LHCN-M2 (cell line): Measurements from ENCODE around the gene PHF10. TPM values are rescaled to one million over a fixed set of nuclear protein-coding genes. Genes with fewer than 3 reads are reported as not detected.
"Not testable (repeated sequence)": the region's sequence is repeated elsewhere in the genome, so short reads cannot be mapped to it uniquely, and the experiment has no call there.

Experiments
- DNase-seq: peaks from one replicate; pipeline ENCODE4 v3.0.0-alpha.2; 2012; ENCODE audit warnings: low read depth
- polyA plus RNA-seq: library from polyadenylated mRNA; unstranded; fragments of >200 nt; gene quantifications from one replicate; pipeline ENCODE4 v1.2.1, GENCODE V29; 2012; ENCODE audit warnings: missing spikeins
- total RNA-seq: library from RNA; depleted of rRNA; stranded (reverse); fragments of >200 nt; gene quantifications from 2 replicates; pipeline ENCODE4 v1.2.3, GENCODE V29; 2014; rRNA removed

Gene PHF10
- total RNA-seq, result 13.4 and 19.3 TPM in 2 replicates
- polyA plus RNA-seq, result 17.0 TPM

DNA sequence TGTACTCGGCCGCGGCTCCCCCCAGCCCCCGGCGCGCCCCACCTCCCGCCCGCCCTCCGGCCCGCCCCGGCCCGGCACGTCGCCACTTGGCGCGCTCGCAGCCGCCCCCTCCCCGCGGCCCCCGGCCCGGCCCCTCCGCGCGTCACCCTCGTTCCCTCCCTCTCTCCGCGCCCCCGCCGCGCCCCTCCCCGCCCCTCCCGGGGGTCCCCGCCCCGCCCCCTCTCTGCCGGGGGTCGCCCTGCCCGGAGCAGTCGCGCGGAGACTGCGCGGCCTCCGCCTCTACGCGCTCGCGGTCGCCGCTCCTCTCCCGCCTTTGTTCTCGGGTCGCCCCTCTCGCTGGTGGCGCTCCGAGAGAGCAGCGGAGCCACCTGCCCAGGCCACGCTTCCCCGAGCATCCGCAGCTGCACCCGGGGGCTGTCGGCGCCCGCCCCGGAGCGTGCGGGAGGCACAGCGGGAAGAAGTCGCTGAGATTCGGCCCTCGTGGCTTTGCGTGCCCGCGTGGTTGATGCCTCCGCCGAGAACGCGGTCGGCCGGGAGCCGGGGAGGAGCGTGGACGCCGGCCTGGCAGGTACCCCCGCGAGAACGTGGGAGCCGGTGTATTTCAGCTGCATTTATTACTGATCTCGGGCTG lies at the start of gene PHF10:
TSS of gene PHF10 (minus strand) at position 7 of the 631 bp plus-strand sequence. CDS start 569 bp downstream, outside the sequence.
- peak; percentile 15 for DNase-seq

DNA sequence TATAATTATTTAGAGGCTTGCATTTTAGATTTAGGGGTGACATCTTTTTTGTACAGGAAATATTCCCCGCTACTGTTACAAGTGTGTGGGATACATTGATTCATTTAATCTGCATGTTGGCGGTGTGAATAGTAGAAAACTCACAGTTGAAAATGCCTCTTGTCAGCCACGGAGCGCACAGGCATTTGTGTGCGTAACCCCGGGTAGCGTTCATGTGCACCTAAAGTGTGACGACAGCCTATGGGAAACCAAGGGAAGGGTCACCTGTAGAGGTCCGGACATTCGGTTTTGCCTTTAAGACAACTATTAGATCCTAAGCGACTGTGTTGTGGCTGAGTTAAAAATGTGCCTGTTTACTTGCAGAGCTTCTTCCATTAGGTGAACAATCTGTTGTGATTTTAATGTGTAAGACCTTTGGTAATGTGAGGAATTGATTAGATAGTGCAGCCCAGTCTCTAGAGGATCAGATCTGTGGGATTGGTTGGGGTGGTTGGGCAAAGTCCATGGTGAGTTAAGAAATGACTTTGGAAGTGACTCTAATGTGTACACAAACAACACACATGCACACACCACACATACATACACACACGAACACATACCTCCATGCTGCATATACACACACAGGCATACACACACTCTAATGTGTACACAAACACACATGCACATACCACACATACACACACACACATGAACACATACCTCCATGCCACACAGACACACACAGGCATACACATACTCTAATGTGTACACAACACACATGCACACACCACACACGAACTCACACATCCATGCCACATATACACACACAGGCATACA lies 42.8 kb upstream of the PHF10 start:
- DNase-seq, result no peak

DNA sequence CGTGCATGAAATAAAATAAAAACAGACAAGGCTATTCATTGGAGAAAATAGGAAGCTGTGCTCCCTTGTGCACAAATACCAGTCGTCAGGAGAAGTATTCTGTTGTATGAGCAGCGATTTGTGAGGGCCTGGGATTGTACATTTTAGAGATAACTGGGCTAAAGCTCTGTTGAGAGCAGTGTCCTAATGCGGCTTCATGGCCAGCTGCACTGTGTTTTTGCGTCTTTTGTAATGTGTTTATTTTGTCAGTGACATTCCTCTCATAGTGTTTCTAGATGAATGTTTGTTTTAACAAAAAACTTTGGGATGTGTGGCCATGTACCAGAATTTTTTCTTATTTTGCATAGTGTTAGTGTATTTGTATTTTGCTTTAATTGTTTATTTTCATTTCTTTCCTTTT lies 41.9 kb upstream of the PHF10 start:
- no peak for DNase-seq

DNA sequence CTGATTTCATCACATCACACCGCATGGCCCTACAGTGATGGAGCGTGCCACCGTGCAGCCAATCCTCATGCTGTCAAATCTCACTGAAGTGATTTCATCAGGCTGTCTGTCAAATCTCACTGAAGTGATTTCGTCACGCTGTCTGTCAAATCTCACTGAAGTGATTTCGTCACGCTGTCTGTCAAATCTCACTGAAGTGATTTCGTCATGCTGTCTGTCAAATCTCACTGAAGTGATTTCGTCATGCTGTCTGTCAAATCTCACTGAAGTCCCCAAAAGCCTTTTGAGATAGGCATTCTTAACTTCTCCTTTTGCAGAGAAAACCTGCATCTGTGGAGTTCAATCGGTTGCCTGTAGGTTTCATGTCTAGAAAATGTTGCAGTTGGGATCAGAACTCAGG lies 41.5 kb upstream of the PHF10 start:
- DNase-seq, result not testable (repeated sequence)

DNA sequence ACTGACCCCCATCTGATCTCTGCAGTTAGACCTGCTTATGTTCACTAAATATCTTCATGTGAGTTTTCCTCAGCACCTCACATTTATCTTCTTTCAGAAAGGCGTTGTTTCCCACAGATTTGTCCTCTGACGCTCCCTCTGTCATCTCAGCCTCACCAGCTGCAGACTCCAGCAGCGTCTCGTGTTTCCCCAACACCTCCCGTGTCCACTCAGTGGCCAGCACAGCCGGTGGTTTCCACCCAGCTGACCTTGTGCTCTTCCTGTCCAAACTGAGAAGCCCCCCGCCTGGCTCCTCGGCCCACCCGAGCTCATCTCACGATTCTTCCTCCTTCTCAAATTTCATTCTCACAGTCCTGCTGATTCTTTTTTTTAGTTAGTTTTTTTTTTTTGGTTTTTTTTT lies 39.6 kb upstream of the PHF10 start:
- no peak for DNase-seq

DNA sequence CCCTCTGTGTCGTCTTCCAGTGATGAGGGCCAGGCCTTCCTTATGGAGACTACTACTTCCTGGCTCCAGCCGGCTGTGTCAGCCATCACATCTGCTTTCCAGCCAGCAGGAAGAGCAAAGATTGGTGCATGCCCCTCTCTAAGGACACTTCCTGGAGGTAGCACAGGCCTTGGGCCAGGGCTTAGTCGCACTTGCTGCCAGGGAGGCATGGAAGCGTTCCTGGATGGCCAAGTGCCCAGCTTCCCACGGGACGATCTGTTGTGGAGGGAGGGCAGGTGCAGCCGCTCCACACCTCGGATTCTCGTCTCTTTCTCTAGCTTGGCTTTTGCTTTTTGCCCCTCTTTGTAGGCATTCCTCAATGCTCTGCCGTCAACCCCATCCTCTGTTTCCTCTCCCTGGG lies 39.0 kb upstream of the PHF10 start:
- no peak for DNase-seq

DNA sequence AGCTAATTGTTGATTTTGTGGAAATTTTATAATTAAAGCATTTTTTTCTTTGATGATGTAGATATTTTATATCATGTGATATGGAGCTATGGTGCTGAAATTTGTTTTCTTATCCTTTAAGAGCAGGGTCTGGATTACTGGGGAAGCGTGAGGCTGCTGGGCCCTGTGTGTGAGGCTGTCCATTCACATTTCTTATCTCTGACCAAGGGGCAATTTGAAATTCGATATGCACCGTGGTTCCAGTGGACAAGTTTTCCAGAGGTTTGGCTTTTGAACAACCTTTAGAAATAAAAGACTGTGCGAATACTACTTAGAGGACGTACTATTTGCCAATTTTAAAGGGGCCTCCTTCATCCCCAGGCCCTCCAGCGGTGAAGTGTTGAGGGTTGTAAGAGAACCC lies 30.9 kb upstream of the PHF10 start:
- no peak for DNase-seq

DNA sequence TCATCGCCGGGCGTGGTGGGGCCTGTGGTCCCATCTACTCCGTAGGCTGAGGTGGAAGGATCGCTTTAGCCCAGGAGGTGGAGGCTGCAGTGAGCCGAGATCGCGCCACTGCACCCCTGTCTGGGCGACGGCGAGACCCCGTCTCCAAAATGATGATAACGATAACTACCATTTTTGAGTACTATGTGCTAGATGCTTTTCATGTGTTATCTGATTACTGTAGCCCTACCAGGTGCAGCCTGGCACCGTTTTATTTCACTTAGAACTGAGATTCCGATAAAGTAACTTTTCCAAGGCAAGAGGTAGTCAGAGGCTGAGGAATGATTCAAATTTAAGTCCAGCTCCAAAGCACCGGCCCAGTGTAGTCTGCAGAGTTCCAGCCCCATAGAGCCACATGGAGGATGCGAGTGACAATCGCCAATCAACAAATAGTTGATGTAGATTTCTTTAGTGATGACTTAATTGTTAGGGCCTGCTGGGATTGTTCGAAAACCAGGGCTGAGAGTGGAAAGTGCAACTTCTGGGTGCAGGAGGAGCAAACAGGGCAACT lies 27.8 kb upstream of the PHF10 start:
- DNase-seq, result peak; percentile 11

DNA sequence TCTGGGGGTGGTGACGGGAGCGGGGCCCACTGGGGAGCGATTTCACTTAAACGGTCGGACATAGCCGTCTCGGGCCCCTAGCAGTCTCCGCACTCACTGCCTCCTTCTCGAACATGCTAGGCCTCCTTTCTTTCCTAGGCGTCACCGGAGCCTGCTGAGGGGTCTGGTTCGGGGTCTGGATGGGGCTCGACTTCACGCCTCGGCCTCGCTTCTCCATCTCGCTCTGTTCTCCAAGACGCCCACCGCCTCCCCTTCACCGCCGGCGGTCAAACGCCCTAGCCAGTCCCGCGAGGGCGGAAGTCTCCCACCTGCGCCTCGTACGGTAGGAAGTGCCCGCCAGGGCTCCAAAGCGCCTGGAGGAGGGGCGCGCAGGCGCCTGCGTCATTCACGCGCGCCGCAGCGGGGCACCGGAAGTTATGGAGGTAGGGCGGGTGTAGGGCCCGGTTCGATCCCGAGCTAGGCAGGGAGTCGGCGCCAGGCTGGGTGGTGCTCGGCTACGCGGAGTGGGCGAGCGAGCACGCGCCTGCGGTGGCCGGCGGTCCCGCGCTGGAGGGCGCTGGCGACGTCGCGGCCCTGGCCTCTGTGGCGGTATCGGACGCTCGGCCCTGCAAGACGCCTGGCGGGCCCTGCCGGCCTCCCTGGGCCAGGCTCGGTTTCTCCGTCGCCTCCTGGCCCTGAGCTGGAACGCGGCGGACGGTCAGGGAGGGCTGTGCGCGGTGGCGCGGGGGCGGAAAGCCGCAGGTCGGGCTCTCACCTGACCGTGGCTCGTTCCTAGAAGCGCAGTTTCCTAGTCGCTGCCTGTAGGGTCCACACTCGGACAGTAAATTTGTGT lies 27.2 kb upstream of the PHF10 start, which contains the start of the genes DYNLT2 and ERMARD:
TSS of gene DYNLT2 (minus strand) at position 331 of the 832 bp plus-strand sequence. CDS start at position 217, 114 bp downstream.
TSS of gene ERMARD (plus strand) at position 381 of the 832 bp plus-strand sequence. CDS start at position 417, 36 bp downstream.
- DNase-seq, result peak; percentile 92

DNA sequence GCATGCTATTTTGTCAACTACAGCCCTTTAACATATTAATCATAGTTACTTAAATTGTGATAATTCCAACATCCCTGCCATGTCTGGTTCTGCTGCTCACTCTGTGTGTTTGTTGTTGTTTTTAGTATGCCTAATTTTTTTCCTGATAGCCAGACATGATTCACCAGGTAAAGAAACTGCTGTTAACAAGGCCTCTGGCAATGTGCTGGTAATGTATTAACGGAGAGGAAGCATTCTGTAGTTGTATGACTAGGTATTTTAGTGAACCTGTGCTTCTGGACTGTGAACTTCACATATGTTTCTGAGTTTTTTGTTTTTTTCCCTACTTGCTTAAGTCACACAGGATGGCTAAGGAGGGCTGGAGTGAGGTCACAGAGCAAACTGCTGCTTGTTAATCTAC lies 22.3 kb upstream of the PHF10 start:
- DNase-seq, result no peak

DNA sequence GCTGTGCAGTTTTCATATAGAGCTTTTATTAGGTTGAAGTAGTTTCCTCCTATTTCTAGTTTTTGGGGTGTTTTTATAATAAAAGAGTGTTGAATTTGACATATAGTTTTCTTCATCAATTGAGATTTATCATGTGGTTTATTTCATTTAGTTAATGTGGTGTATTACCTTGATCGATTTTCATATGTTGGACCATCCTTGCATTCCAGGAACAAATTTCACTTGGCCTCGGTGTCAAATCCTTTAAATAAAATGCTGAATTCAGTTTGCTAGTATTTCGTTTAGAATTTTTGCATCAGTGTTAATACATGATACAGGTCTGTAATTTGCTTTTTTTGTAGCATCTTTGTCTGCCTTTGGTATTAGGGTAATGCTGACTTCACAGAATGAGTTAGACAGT lies 21.1 kb upstream of the PHF10 start:
- DNase-seq, result no peak

DNA sequence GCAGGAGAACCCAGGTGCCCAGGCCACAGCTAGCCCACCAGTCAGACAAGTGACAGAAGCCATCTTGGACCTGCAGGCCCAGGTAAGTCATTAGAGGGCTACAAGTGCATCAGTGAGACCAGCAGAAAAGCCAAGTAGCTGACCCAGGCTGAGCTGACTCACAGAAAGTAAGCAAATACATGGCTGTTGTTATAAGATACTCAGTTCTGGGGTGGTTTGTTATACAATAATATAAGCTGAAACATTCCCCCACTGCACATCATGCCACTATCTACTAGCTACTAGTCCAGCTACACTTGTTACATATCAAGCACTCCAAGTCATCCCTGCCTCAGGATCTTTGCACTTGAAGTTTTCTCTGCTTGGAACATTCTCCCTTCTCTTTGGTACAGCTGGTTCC lies 17.0 kb upstream of the PHF10 start:
- DNase-seq, result no peak

DNA sequence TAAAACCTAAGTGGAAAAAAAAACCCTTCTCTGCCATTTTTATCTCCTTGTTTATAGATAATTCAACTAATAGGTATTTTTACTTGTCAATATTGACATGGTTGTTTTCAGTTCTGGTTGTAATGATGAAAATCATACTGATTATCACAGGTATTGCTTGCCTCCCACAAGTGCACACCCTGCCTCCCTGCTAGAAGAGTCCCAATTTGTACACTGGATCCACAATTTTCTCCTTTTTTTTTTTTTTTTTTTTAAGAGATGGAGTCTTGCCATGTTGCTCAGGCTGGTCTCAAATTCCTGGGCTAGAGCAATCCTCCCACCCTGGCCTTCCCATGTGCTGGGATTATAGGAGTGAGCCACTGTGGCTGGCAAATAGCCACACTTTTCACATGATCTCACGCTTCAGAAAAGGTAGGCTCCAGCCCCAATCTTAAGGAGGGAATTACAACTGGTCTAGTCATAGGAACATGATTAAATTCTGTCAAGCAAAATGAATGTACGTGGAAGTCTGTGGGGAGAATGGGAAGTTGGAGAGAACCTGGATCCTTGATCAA lies 14.8 kb upstream of the PHF10 start:
- DNase-seq, result no peak

DNA sequence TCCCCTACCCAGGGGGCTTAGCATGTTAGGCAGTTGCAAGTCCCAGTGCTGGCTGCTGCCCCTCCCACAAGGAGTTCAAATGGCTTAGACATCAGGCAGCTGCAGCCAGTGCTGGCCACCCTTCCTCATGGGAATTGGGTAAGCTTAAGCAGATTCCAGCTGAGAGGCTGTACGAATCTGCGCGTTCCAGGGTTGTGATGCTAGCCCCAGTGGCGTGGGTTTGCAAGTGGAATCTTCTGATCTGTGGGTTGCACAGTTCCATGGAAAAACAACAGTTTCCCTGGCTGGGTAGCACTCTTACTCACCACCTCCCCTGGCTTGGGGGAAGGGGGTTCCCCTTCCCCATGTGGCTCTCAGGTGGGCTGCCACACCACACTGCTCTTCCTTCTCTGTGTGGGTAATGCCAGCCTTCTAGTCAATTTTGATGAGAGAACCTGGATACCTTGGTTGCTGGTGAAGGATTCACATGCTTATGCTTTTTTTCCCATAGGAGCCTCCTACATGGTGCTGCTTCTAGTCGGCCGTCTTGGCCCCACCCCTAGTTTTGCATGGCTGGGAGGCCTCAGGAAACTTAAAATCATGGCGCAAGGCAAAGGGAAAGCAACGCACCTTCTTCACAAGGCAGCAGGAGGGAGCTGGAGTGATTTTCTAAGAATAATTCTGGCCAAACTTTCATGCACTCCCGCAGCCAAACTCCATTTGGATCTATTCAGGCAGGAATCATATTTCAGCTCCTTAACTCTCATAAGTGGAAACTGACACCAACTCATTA lies 14.1 kb upstream of the PHF10 start:
- DNase-seq, result peak; percentile 51

DNA sequence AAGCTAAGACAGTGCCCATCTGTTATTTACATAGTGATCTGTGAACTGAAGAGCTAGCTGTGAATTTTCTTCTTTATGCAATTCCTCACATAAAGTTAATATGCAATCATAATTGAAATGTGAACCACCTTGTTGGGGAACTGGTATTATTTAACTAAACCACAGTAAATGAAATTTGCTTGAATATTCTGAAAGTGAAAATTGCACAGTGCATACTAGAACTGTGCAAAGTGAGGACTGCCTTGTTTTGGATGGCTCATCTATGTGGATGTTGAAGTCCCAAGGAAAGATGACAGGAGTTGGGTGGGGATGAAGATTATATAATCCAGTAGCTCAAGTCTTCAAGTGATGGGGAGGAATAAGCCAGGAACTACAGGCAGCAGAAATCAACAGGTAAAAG lies 5.7 kb upstream of the PHF10 start:
- no peak for DNase-seq

DNA sequence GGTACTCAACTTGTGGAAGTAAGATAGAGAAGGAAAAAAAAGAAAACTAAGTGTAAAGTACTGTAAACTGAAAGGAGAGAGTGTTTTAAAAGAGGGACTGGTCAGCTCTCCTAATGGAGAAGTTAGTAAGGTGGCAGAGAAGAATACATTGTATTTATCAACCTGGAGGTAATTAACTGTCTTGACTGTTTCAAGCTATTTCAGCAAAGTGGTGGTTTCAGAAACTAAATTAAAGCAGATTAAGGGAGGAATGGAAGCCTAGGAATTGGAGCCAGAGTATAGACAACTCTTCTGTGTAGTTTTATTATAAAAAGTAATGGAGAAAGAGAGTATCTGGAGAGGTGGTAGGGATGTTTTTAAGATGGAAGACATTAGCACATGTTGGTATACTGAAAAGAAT lies 2.7 kb upstream of the PHF10 start:
- no peak for DNase-seq

DNA sequence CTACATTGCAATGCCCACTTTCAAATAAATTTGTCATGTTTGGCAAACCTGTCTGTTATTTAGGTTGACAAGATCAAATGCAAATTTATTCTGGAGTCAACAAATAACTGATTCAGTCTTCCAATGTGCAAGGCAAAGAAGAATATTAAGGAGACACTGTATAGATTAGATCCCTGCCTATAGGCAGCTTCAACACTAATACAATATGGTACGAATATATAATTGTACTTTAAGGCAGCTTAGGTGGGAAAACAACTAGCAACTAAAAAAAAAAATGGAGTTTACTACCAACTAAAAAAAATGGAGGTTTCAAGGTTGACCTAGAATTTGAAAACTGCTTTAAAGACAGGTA lies 1.7 kb upstream of the PHF10 start:
- no peak for DNase-seq

DNA sequence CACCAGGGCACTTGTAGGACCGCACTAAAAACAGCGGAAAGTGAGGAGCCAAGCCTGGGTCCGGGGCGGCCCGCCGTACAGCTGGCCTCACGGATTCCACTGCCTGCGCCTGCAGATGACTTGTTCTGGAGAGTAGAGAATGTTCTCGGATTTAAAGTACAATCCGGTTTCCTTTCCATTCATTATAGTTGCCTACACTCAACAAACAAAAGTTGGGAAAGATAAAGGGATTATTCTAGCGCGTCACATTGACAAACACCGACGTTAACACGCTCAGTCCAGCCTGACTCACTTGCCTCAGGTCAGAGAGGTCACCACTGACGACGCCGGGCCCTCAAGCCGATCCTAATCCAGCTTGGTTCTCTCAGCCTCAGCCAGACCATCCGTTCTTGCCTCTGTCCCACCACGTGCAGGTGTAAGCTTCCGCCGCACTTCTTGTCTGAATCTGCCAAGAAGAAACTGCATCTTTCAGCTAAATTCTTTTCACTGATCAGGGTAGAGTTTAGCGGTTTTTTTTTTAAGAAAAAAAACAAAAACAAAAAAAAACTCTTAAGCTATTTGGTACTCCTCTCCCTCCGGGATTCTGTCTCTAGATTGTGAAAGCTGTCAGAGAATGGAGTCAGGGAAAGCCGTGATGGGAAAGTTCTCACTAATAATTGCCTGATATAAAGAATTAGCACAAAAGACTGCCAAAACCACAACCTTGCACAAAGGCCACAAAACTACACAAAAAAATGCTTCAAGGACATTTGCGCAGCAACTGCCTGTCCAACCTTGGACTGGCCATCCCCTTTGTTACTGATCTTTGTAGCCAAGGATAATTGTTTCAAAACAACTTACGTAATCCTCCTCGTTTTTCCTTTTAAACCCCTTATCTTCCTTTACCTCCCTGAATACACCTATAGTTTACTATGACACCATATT lies 1.1 kb upstream of the PHF10 start:
- peak; percentile 68 for DNase-seq

DNA sequence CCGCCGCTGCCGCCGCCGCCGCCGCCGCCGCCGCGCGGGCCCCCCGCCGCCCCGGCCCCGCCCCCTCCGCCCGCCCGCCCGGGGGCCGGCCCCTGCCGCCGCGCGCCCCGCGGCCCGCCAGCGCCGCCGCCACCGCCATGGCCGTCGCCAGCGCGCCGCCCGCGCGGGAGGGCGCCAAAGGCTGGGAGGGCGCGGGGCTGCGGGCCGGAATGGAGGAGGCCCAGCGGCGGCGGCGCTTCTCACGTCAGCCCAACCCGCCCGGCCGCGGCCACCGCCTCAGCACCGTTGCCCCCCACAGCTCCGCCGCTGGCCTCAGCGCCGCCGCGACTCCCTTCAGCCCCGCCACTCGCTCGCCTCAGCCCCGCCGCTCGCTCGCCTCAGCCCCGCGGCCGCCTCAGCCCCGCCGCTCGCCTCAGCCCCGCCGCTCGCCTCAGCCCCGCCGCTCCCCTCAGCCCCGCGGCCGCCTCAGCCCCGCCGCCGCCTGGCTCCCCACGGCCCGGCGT lies 258 bp downstream of the PHF10 start:
- peak; percentile 20 for DNase-seq
